H1 (cell line): ENCODE data around the gene ILKAP.

ENCODE experiments used
- BACH1 ChIP-seq: IDR thresholded peaks from 2 replicates; pipeline ENCODE4 v1.6.1; 2012; ENCODE audit warnings: low read length, improper control_type of control experiment
- CBX5 ChIP-seq: fragments of 300-800, 300-1000 bp; sonication (generic); IDR thresholded peaks from 2 replicates; pipeline ENCODE4 v1.7.1; 2016; ENCODE audit warnings: antibody characterized with exemption, low read length, low read depth
- CTCF ChIP-seq, 3 experiments: IDR thresholded peaks; 1 replicate in 2 of 3; 2 replicates in 1 of 3; pipeline versions ENCODE4 v1.5.1 to v1.6.1; 2011; ENCODE audit warnings: low read length in 3 of 3, mild to moderate bottlenecking in 3 of 3, inconsistent platforms in 2 of 3, low read depth in 1 of 3, moderate library complexity in 1 of 3; ENCODE audit not compliant: insufficient read depth in 1 of 3; ENCODE audit errors: control extremely low read depth in 1 of 3
- EGR1 ChIP-seq: IDR thresholded peaks from 2 replicates; pipeline ENCODE4 v1.6.1; 2011; ENCODE audit warnings: low read depth, low read length, borderline replicate concordance
- MAX ChIP-seq: IDR thresholded peaks from 2 replicates; pipeline ENCODE4 v1.6.1; 2012; ENCODE audit warnings: inconsistent platforms
- NRF1 ChIP-seq: IDR thresholded peaks from 2 replicates; pipeline ENCODE4 v1.6.1; 2011; ENCODE audit warnings: mild to moderate bottlenecking, low read depth, low read length, improper control_type of control experiment
- PHF8 ChIP-seq: fragments of 200-600 bp; sonication (generic); conservative IDR thresholded peaks from 2 replicates; pipeline ENCODE4 v1.7.1; 2012; ENCODE audit warnings: low read depth, mild to moderate bottlenecking, inconsistent platforms, low read length, moderate library complexity
- POLR2A ChIP-seq, 2 experiments: IDR thresholded peaks; 1 replicate in 1 of 2; 2 replicates in 1 of 2; pipeline ENCODE4 v1.6.1; 2011; ENCODE audit warnings: low read depth in 2 of 2, low read length in 2 of 2, mild to moderate bottlenecking in 2 of 2; ENCODE audit errors: control extremely low read depth in 1 of 2
- POLR2AphosphoS5 ChIP-seq: IDR thresholded peaks from 2 replicates; pipeline ENCODE4 v1.6.1; 2011; ENCODE audit warnings: low read depth, low read length
- TEAD4 ChIP-seq: IDR thresholded peaks from 2 replicates; pipeline ENCODE4 v1.6.1; 2012; ENCODE audit warnings: low read depth, low read length, inconsistent platforms, mixed read lengths
- ZNF274 ChIP-seq: IDR thresholded peaks from 2 replicates; pipeline ENCODE4 v1.7.0; 2012; ENCODE audit warnings: low read length, borderline replicate concordance; ENCODE audit errors: extremely low read depth

GRCh38 chr2:238235331-238235732, 31.8 kb upstream of the ILKAP start:
- TF ChIP-seq POLR2A (IDR thresholded peaks at IDR 0.05; ENCODE audit: control extremely low read depth in 1 of 2, low read depth in 2 of 2, low read length in 2 of 2) (no peak), CTCF (IDR thresholded peaks at IDR 0.05; ENCODE audit: control extremely low read depth in 1 of 3, insufficient read depth in 1 of 3, low read depth in 1 of 3, low read length in 3 of 3) (no peak), CBX5 (no peak), EGR1 (no peak), PHF8 (no peak), NRF1 (no peak), POLR2AphosphoS5 (no peak), BACH1 (no peak), TEAD4 (no peak), MAX (no peak), ZNF274 (no peak)
